Measurements from ENCODE around the gene LIN28B. TPM values are rescaled to one million over a fixed set of nuclear protein-coding genes. Genes with fewer than 3 reads are reported as not detected.

The LIN28B gene
- total and polyA plus RNA-seq, 10 donors: not detected

DNA sequence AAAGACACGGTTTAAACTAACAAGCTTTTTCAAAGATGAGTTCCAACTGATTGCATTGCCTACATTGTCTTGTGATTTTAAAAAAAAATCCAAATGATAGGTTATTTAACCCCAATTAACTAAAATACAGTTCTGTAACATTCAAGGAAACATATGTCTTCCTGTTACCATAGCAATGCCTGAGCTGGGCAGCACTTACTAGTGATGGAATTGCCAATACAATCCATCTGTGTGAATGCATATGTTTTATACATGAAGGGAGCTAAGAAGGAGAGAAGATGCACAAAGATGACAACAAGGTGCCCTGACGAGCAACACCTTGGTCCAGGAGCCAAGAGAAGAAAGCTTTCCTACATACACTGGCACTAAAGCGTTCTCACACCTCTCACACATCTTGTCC, 154.2 kb downstream of the LIN28B start:
- no peaks in the 10 kb centered on the region for H3K36me3 ChIP-seq
- intact Hi-C loops (cut with DNase I; ENCODE audit: low total_unique reads): no loop called here
- no peaks in the 10 kb centered on the region for H3K4me1 ChIP-seq
- H3K9me3 ChIP-seq: no peaks in the 10 kb centered on the region
- peaks cover 0 to 7% (median 0%) of the 10 kb centered on the region in 7 donors for H3K27me3 ChIP-seq (replicated peaks in 1 of 7)
- no peak overlapping the region for H3K27ac ChIP-seq
- TF ChIP-seq, protein P1, sequence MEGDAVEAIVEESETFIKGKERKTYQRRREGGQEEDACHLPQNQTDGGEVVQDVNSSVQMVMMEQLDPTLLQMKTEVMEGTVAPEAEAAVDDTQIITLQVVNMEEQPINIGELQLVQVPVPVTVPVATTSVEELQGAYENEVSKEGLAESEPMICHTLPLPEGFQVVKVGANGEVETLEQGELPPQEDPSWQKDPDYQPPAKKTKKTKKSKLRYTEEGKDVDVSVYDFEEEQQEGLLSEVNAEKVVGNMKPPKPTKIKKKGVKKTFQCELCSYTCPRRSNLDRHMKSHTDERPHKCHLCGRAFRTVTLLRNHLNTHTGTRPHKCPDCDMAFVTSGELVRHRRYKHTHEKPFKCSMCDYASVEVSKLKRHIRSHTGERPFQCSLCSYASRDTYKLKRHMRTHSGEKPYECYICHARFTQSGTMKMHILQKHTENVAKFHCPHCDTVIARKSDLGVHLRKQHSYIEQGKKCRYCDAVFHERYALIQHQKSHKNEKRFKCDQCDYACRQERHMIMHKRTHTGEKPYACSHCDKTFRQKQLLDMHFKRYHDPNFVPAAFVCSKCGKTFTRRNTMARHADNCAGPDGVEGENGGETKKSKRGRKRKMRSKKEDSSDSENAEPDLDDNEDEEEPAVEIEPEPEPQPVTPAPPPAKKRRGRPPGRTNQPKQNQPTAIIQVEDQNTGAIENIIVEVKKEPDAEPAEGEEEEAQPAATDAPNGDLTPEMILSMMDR (IDR thresholded peaks at IDR 0.05 in 8 of 11, conservative IDR thresholded peaks at IDR 0.05 in 3 of 11): no peak
- no peak for TF ChIP-seq POLR2AphosphoS5 (IDR thresholded peaks at IDR 0.05)
- TF ChIP-seq POLR2A (IDR thresholded peaks at IDR 0.05): no peak
- no peak for DNase-seq
- 75 to 86% (median 82%) methylated on average over 3 of the region's 3 CpGs for WGBS, 5 donors
- no peak overlapping the region for H3K4me3 ChIP-seq

DNA sequence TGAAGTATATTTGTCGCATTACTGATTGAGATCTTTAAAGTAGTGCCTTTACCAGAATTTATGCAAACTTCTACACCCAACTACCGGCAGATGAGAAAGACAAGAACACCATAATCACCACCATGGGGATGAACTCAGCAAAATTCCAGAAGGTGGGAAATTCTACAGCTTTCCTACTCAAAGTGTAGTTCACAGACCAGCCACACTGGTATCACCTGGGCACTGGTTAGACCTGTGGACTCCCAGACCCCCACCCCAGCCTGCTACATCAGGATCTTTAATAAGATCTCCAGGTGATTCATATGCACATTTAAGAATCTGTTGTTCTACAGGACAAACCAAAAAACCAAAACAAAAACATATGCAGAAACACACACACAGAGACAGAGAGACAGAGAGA, 155.0 kb downstream of the LIN28B start:
- TF ChIP-seq POLR2A (IDR thresholded peaks at IDR 0.05) (no peak), POLR2AphosphoS5 (IDR thresholded peaks at IDR 0.05) (no peak)
- TF ChIP-seq, protein P1 (IDR thresholded peaks at IDR 0.05 in 8 of 11, conservative IDR thresholded peaks at IDR 0.05 in 3 of 11): no peak
- Histone ChIP-seq H3K36me3 (no peaks in the 10 kb centered on the region), H3K4me1 (no peaks in the 10 kb centered on the region), H3K27me3 (replicated peaks in 1 of 7) (peaks cover 0 to 7% (median 0%) of the 10 kb centered on the region in 7 donors), H3K4me3 (no peak overlapping the region), H3K27ac (no peak overlapping the region), H3K9me3 (no peaks in the 10 kb centered on the region)
- WGBS, 5 donors: 86 to 98% (median 93%) methylated on average over 2 of the region's 2 CpGs
- intact Hi-C loops (cut with DNase I; ENCODE audit: low total_unique reads): no loop called here
- DNase-seq: no peak

DNA sequence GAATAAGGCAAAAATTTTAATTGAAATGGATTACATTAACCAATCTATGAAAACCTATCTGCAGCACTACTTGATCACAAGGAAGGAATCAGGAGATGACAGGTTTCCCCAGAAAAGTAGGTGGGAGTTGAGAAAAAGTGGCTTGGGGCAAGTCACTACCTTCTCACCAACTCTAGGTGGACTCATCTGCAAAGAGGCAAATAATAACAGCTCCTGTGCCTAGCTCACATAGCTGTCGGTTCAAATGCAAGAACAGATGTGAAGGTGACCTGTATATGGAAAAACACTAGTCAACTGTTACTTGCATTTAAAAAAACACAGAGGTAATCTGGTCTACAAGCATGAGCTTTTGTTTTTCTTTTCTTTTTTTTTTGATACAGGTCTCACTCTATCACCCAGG, 155.7 kb downstream of the LIN28B start:
- intact Hi-C loops (cut with DNase I; ENCODE audit: low total_unique reads): no loop called here
- DNase-seq: no peak
- TF ChIP-seq POLR2A (IDR thresholded peaks at IDR 0.05) (no peak), POLR2AphosphoS5 (IDR thresholded peaks at IDR 0.05) (no peak)
- TF ChIP-seq, protein P1 (IDR thresholded peaks at IDR 0.05 in 8 of 11, conservative IDR thresholded peaks at IDR 0.05 in 3 of 11): no peak
- no peak overlapping the region for H3K27ac ChIP-seq
- H3K4me3 ChIP-seq: no peak overlapping the region
- WGBS, 5 donors: 84 to 97% (median 86%) methylated on average over 1 of the region's 1 CpG
- H3K9me3 ChIP-seq: no peaks in the 10 kb centered on the region
- H3K27me3 ChIP-seq (replicated peaks in 1 of 7): peaks cover 0 to 11% (median 0%) of the 10 kb centered on the region in 7 donors
- H3K4me1 ChIP-seq: no peaks in the 10 kb centered on the region
- no peaks in the 10 kb centered on the region for H3K36me3 ChIP-seq

DNA sequence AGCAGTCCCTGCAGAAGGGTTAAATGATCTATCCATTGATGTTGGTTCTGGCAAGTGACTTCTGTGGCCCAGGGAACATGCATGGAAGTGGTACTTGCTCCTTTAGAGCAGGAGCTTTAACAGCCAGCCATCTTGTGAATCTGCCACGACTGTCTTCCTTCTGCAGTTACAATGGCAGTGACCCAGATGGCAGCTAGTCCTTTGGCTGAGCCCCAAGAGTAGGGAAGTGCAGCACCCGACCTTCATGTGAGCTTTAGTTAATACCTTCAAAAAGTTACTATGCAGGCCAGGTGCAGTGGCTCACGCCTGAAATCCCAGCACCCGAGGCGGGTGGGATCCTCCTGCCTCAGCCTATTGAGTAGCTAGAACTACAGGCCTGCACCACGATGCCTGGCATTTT, 156.5 kb downstream of the LIN28B start:
- H3K4me3 ChIP-seq: no peak overlapping the region
- H3K27ac ChIP-seq: no peak overlapping the region
- no peak for DNase-seq
- WGBS, 5 donors: 79 to 89% (median 80%) methylated on average over 6 of the region's 6 CpGs
- H3K9me3 ChIP-seq: no peaks in the 10 kb centered on the region
- H3K4me1 ChIP-seq: no peaks in the 10 kb centered on the region
- TF ChIP-seq POLR2AphosphoS5 (IDR thresholded peaks at IDR 0.05): no peak
- TF ChIP-seq, protein P1 (IDR thresholded peaks at IDR 0.05 in 8 of 11, conservative IDR thresholded peaks at IDR 0.05 in 3 of 11): no peak
- TF ChIP-seq POLR2A (IDR thresholded peaks at IDR 0.05): no peak
- H3K27me3 ChIP-seq (replicated peaks in 1 of 7): peaks cover 0 to 11% (median 0%) of the 10 kb centered on the region in 7 donors
- intact Hi-C loops (cut with DNase I; ENCODE audit: low total_unique reads): no loop called here
- no peaks in the 10 kb centered on the region for H3K36me3 ChIP-seq

Measured in spleen (tissue), 11 donors.